ENCODE measurements around the gene SFSWAP.
"Not testable (repeated sequence)": the region's sequence is repeated elsewhere in the genome, so short reads cannot be mapped to it uniquely, and the experiment has no call there.

DNA sequence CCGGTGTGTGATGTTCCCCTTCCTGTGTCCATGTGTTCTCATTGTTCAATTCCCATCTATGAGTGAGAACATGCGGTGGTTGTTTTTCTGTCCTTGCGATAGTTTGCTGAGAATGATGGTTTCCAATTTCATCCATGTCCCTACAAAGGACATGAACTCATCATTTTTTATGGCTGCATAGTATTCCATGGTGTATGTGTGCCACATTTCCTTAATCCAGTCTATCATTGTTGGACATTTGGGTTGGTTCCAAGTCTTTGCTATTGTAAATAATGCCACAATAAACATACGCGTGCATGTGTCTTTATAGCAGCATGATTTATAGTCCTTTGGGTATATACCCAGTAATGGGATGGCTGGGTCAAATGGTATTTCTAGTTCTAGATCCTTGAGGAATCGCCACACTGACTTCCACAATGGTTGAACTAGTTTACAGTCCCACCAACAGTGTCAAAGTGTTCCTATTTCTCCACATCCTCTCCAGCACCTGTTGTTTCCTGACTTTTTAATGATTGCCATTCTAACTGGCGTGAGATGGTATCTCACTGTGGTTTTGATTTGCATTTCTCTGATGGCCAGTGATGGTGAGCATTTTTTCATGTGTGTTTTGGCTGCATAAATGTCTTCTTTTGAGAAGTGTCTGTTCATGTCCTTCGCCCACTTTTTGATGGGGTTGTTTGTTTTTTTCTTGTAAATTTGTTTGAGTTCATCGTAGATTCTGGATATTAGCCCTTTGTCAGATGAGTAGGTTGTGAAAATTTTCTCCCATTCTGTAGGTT, 98.8 kb downstream of the SFSWAP start:
- TF ChIP-seq, protein P1, sequence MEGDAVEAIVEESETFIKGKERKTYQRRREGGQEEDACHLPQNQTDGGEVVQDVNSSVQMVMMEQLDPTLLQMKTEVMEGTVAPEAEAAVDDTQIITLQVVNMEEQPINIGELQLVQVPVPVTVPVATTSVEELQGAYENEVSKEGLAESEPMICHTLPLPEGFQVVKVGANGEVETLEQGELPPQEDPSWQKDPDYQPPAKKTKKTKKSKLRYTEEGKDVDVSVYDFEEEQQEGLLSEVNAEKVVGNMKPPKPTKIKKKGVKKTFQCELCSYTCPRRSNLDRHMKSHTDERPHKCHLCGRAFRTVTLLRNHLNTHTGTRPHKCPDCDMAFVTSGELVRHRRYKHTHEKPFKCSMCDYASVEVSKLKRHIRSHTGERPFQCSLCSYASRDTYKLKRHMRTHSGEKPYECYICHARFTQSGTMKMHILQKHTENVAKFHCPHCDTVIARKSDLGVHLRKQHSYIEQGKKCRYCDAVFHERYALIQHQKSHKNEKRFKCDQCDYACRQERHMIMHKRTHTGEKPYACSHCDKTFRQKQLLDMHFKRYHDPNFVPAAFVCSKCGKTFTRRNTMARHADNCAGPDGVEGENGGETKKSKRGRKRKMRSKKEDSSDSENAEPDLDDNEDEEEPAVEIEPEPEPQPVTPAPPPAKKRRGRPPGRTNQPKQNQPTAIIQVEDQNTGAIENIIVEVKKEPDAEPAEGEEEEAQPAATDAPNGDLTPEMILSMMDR (IDR thresholded peaks at IDR 0.05; ENCODE audit: poor library complexity) = not testable (repeated sequence)
- TF ChIP-seq EZH2 (IDR thresholded peaks at IDR 0.05; ENCODE audit: borderline replicate concordance); EZH2phosphoT487 (IDR thresholded peaks at IDR 0.05; ENCODE audit: low read depth, severe bottlenecking, unreplicated experiment): not testable (repeated sequence)

Data from hepatocyte (in vitro differentiated cells).